Hematopoietic multipotent progenitor cell treated with erythropoietin and hydrocortisone succinate and interleukin-3 and kit ligand, for 17 days (in vitro differentiated cells): ENCODE results near the gene CEP104.

Experiments used
- DNase-seq: peaks from one replicate; pipeline ENCODE4 v3.0.0-alpha.2; 2015; ENCODE audit warnings: low spot score

Gene CEP104

GRCh38 chr1:3799976-3800685 is 56.9 kb downstream of the CEP104 start:
- DNase-seq = no peak

- peak; percentile 89 for DNase-seq
These were observed 60.6 kb downstream of the CEP104 start, which contains the start of gene LRRC47 for GRCh38 chr1:3796215-3797061. LRRC47 (minus strand) TSS chr1:3796498; CDS start chr1:3796476, 22 bp downstream.

GRCh38 chr1:3795453-3796214 is 61.4 kb downstream of the CEP104 start:
- no peak for DNase-seq

GRCh38 chr1:3790952-3791351 is 66.1 kb downstream of the CEP104 start:
- DNase-seq = no peak

GRCh38 chr1:3790500-3790923 is 66.5 kb downstream of the CEP104 start:
- no peak for DNase-seq

- no peak for DNase-seq
These were observed 67.3 kb downstream of the CEP104 start for GRCh38 chr1:3789421-3790300.

- no peak for DNase-seq
These were observed 68.1 kb downstream of the CEP104 start for GRCh38 chr1:3788756-3789420.

- DNase-seq = no peak
These were observed 69.0 kb downstream of the CEP104 start for GRCh38 chr1:3787745-3788605.

- DNase-seq = no peak
These were observed 69.7 kb downstream of the CEP104 start for GRCh38 chr1:3787349-3787715.

GRCh38 chr1:3786468-3787348 is 70.3 kb downstream of the CEP104 start:
- no peak for DNase-seq

- DNase-seq = no peak
These were observed 71.4 kb downstream of the CEP104 start for GRCh38 chr1:3785456-3786157.

- DNase-seq = no peak
These were observed 72.0 kb downstream of the CEP104 start for GRCh38 chr1:3785045-3785444.

GRCh38 chr1:3783651-3784474 is 73.1 kb downstream of the CEP104 start:
- DNase-seq = no peak

- DNase-seq = no peak
These were observed 76.1 kb downstream of the CEP104 start for GRCh38 chr1:3780901-3781300.

GRCh38 chr1:3779912-3780416 is 77.0 kb downstream of the CEP104 start:
- no peak for DNase-seq

- no peak for DNase-seq
These were observed 77.6 kb downstream of the CEP104 start for GRCh38 chr1:3779265-3779911.
